Stimulated activated CD4-positive, alpha-beta T cell treated with anti-CD3 and anti-CD28 coated beads, Interleukin-12 subunit alpha, Interleukin-12 subunit beta, amount 100 ng/mL, for 4 hours (primary cell): Measurements from ENCODE around the gene CCDC121.

Source experiments
- DNase-seq: peaks from one replicate; pipeline ENCODE4 v3.0.0-alpha.2; 2020

The CCDC121 gene

DNA sequence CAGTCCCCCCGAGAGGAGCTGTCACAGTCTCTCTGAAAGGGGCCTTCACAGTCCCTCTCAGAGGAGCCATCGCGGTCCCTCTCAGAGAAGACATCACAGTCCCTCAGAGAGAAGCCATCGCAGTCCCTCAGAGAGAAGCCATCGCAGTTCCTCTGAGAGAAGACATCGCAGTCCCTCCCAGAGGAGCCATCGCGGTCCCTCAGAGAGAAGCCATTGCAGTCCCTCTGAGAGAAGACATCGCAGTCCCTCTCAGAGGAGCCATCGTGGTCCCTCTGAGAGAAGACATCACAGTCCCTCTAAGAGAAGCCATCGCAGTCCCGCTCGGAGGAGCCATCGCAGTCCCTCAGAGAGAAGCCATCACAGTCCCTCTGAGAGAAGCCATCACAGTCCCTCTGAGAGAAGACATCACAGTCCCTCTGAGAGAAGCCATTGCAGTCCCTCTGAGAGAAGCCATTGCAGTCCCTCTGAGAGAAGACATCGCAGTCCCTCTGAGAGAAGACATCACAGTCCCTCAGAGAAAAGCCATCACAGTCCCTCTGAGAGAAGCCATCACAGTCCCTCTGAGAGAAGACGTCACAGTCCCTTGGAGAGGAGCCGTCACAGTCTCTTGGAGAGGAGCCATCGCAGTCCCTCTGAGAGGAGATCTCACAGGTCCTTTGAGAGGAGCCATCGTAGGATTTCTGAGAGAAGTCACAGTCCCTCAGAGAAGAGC is 47.2 kb downstream of the CCDC121 start:
- no peak for DNase-seq
